GM06990 (cell line): Measurements from ENCODE around the gene SMC4.

Experiments used
- DNase-seq: peaks from one replicate; pipeline ENCODE4 v3.0.0-alpha.2; 2011; ENCODE audit not compliant: insufficient read length; ENCODE audit errors: extremely low read depth
- H3K27me3 ChIP-seq: replicated peaks from 2 replicates; pipeline ENCODE4 v1.6.0; 2011; ENCODE audit warnings: low read length; ENCODE audit not compliant: control insufficient read depth, insufficient read depth
- H3K36me3 ChIP-seq: 2 replicates; pipeline ENCODE4 v1.5.1; 2011; ENCODE audit warnings: low read length; ENCODE audit not compliant: control insufficient read depth, insufficient read depth
- H3K4me3 ChIP-seq: replicated peaks from 2 replicates; pipeline ENCODE4 v1.5.1; 2011; ENCODE audit warnings: low read depth, mild to moderate bottlenecking, control low read depth, low read length
- TF ChIP-seq, protein P1 (sequence below): IDR thresholded peaks from 2 replicates; pipeline ENCODE4 v1.5.1; 2011; ENCODE audit warnings: low read length, control low read depth, mild to moderate bottlenecking, inconsistent platforms; ENCODE audit not compliant: insufficient read depth, poor library complexity, severe bottlenecking

SMC4 gene

DNA sequence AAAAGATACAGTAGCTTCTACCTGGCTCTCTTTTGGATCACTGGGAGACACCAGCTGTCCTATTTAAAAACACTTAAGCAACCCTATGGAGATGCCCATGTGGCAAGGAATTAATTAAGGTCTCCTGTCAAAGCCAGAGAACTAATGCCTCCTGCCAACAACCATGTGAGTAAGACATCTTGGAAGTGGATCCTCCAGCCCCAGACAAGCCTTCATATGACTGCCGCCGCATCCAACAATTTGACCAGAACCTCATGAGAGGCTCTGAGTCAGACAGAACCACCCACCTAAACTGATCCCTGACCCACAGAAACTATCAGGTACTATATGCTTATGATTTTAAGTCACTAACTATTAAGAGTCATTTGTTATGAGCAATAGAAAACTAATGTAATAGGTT lies 22.8 kb upstream of the SMC4 start:
- TF ChIP-seq, protein P1, sequence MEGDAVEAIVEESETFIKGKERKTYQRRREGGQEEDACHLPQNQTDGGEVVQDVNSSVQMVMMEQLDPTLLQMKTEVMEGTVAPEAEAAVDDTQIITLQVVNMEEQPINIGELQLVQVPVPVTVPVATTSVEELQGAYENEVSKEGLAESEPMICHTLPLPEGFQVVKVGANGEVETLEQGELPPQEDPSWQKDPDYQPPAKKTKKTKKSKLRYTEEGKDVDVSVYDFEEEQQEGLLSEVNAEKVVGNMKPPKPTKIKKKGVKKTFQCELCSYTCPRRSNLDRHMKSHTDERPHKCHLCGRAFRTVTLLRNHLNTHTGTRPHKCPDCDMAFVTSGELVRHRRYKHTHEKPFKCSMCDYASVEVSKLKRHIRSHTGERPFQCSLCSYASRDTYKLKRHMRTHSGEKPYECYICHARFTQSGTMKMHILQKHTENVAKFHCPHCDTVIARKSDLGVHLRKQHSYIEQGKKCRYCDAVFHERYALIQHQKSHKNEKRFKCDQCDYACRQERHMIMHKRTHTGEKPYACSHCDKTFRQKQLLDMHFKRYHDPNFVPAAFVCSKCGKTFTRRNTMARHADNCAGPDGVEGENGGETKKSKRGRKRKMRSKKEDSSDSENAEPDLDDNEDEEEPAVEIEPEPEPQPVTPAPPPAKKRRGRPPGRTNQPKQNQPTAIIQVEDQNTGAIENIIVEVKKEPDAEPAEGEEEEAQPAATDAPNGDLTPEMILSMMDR = no peak
- Histone ChIP-seq H3K27me3 (no peaks in the 10 kb centered on the region), H3K4me3 (no peak overlapping the region), H3K36me3 (no peaks in the 10 kb centered on the region; the same call in 1 of the 2 replicates)
- DNase-seq = no peak

DNA sequence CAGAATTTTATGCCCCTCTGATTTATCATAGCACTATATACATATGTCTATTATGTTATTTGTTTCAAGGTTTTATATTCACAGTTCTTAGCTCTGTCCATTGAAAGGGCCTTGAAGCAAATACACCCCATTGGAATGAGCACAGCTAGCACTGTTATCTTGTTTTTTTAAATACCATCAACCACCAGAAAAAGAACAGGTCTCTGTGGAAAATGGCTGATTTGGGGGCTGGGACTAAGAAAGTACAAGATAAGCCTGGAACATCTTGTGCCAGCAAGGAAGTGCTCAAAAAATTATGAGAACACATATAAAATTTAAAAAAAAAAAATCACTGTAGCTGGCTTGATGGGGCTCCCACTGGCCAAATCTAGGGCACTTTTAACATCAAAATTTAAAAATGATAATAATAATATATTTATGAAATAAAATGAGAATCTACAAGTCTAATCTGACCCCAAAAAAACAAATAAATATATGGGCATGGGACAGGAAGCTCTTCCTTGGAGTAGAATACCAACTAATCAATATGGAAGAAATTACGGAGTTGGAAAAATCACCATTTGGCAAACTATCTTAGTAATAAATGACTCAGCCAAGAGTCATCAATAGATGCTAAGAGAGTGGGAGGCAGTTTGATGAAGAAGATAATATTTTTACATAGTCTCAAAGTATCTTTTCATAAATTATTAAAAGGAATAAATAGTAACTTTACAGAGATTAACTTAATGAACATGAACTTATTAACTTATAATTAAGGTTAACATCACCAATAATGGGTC lies 20.9 kb upstream of the SMC4 start:
- DNase-seq = no peak
- H3K27me3 ChIP-seq = no peaks in the 10 kb centered on the region

DNA sequence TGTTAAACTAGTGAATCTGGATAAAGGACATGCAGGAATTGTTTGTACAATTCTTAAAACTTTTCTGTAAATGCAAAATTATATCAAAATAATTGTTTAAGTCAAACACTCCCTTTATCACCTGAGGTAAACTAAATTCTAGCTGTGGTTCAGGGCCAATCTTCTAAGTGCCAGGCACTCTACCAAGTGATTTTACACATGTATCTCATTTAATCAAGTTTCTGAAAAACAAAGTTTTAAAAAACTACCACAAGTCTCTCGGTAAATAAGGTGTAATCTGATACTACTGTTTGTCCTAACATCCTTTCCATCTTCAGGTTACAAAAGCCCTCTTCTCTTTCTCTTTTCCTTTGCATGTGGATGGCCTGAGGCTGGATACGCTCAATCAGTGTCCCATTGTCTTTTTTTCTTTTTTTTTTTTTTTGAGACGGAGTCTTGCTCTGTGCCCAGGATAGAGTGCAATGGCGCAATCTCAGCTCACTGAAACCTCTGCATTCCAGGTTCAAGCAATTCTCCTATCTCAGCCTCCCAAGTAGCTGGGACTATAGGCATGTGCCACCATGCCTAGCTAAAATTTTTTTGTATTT lies 19.7 kb upstream of the SMC4 start:
- no peak for DNase-seq
- TF ChIP-seq, protein P1 = no peak
- no peaks in the 10 kb centered on the region for H3K27me3 ChIP-seq
- H3K36me3 ChIP-seq = no peaks in the 10 kb centered on the region; the same call in 1 of the 2 replicates
- H3K4me3 ChIP-seq = no peak overlapping the region

More for the DNA sequence above, 20.9 kb upstream of the SMC4 start:
- no peak overlapping the region for H3K4me3 ChIP-seq
- no peaks in the 10 kb centered on the region; the same call in 1 of the 2 replicates for H3K36me3 ChIP-seq
- TF ChIP-seq, protein P1 = no peak

DNA sequence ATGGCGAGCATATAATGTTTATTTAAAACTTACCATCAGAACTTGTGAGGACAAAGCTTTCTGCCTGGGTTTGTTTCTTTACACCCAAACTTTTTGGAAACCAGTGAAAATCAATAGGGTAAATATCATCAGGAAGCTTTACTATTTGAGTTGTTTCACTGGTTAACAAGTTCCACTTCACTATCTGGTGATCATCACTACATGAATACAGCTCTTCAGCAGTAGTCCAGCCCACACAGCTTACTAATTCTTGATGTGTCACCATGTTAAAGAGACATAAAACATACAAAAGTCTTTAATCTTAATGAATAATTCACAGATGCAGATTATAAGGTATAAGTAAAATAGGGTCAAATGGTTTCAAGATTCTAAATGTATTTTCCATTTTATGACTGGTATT lies 18.0 kb upstream of the SMC4 start:
- no peak overlapping the region for H3K4me3 ChIP-seq
- no peaks in the 10 kb centered on the region for H3K27me3 ChIP-seq
- DNase-seq = no peak
- no peaks in the 10 kb centered on the region; the same call in 1 of the 2 replicates for H3K36me3 ChIP-seq
- TF ChIP-seq, protein P1 = no peak

DNA sequence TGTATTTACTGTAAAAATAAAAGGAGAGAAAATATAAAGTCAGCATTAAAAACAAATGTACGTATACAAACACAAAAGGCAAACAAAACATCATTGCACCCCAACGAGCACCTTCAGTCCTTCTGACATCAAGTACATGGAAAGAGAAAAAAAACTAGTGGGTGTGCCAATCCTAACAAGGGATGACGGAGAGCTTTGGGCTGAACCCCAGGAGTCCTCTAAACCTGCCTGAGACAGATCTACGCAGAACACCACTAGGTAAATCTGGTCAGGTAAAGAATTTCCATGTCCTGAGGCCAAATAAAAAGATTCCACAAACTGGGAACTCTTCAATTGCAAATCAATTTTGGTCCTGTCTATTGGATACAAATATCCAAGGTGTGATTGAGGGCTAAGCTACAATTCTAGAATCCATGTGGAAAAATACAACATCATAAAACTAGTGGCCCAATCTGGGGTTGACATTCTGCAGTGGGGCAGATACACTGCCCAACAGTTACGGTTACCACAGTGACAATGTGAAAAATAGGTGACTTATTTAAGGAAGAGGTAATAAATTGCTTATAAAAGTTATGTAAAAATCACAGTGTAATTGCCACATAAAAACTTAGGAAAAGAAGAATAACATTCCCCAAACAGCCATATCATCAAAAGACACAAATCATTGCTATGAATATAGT lies 14.7 kb upstream of the SMC4 start:
- DNase-seq = no peak
- TF ChIP-seq, protein P1 = no peak
- Histone ChIP-seq H3K27me3 (no peaks in the 10 kb centered on the region), H3K36me3 (no peaks in the 10 kb centered on the region; the same call in 1 of the 2 replicates), H3K4me3 (no peak overlapping the region)
